Measurements from ENCODE around the gene NBAS. TPM values are rescaled to one million over a fixed set of nuclear protein-coding genes. Genes with fewer than 3 reads are reported as not detected.

The NBAS gene
- total and polyA plus RNA-seq, 8 donors: 14.5 to 96.2 (median 41.2) TPM

- no peak for TF ChIP-seq POLR2A (IDR thresholded peaks at IDR 0.05)
- TF ChIP-seq, protein P1, sequence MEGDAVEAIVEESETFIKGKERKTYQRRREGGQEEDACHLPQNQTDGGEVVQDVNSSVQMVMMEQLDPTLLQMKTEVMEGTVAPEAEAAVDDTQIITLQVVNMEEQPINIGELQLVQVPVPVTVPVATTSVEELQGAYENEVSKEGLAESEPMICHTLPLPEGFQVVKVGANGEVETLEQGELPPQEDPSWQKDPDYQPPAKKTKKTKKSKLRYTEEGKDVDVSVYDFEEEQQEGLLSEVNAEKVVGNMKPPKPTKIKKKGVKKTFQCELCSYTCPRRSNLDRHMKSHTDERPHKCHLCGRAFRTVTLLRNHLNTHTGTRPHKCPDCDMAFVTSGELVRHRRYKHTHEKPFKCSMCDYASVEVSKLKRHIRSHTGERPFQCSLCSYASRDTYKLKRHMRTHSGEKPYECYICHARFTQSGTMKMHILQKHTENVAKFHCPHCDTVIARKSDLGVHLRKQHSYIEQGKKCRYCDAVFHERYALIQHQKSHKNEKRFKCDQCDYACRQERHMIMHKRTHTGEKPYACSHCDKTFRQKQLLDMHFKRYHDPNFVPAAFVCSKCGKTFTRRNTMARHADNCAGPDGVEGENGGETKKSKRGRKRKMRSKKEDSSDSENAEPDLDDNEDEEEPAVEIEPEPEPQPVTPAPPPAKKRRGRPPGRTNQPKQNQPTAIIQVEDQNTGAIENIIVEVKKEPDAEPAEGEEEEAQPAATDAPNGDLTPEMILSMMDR (IDR thresholded peaks at IDR 0.05): no peak
- TF ChIP-seq EP300 (IDR thresholded peaks at IDR 0.05): no peak
- TF ChIP-seq POLR2AphosphoS5 (IDR thresholded peaks at IDR 0.05): no peak
- H3K9me3 ChIP-seq: no peaks in the 10 kb centered on the region
- DNase-seq: no peak
- intact Hi-C loops (cut with DNase I; ENCODE audit: low total_unique reads): no loop called here
- H3K36me3 ChIP-seq: peaks cover 0 to 49% (median 45%) of the 10 kb centered on the region in 4 donors
- no peaks in the 10 kb centered on the region for H3K27me3 ChIP-seq
- WGBS, 5 donors: 89 to 97% (median 95%) methylated on average over 6 of the region's 6 CpGs
- no peak overlapping the region for H3K4me3 ChIP-seq
- no peaks in the 10 kb centered on the region for H3K4me1 ChIP-seq
- no peak overlapping the region for H3K27ac ChIP-seq
These were observed 62.6 kb downstream of the NBAS start for GRCh38 chr2:15498554-15498953.

GRCh38 chr2:15494877-15495276, 66.3 kb downstream of the NBAS start:
- no peaks in the 10 kb centered on the region for H3K9me3 ChIP-seq
- H3K27ac ChIP-seq: no peak overlapping the region
- H3K36me3 ChIP-seq: peaks cover 0 to 50% (median 27%) of the 10 kb centered on the region in 4 donors
- no peaks in the 10 kb centered on the region for H3K4me1 ChIP-seq
- 89 to 96% (median 92%) methylated on average over 5 of the region's 5 CpGs for WGBS, 5 donors
- intact Hi-C loops (cut with DNase I; ENCODE audit: low total_unique reads): no loop called here
- no peak for DNase-seq
- no peak overlapping the region for H3K4me3 ChIP-seq
- no peak for TF ChIP-seq EP300 (IDR thresholded peaks at IDR 0.05)
- TF ChIP-seq POLR2A (IDR thresholded peaks at IDR 0.05): no peak
- TF ChIP-seq, protein P1 (IDR thresholded peaks at IDR 0.05): no peak
- no peak for TF ChIP-seq POLR2AphosphoS5 (IDR thresholded peaks at IDR 0.05)
- H3K27me3 ChIP-seq: no peaks in the 10 kb centered on the region

GRCh38 chr2:15492773-15493325, 68.3 kb downstream of the NBAS start:
- H3K9me3 ChIP-seq: no peaks in the 10 kb centered on the region
- peaks cover 0 to 54% (median 24%) of the 10 kb centered on the region in 4 donors for H3K36me3 ChIP-seq
- TF ChIP-seq EP300 (IDR thresholded peaks at IDR 0.05) (no peak), POLR2AphosphoS5 (IDR thresholded peaks at IDR 0.05) (no peak), POLR2A (IDR thresholded peaks at IDR 0.05) (no peak)
- TF ChIP-seq, protein P1 (IDR thresholded peaks at IDR 0.05): no peak
- H3K27ac ChIP-seq: no peak overlapping the region
- H3K4me1 ChIP-seq: no peaks in the 10 kb centered on the region
- intact Hi-C loops (cut with DNase I; ENCODE audit: low total_unique reads): no loop called here
- H3K27me3 ChIP-seq: no peaks in the 10 kb centered on the region
- H3K4me3 ChIP-seq: no peak overlapping the region
- DNase-seq: no peak
- WGBS, 5 donors: 89 to 96% (median 95%) methylated on average over 4 of the region's 4 CpGs

GRCh38 chr2:15486770-15487169, 74.4 kb downstream of the NBAS start:
- H3K27ac ChIP-seq: no peak overlapping the region
- intact Hi-C loops (cut with DNase I; ENCODE audit: low total_unique reads): no loop called here
- WGBS, 5 donors: 93 to 99% (median 98%) methylated on average over 2 of the region's 2 CpGs
- H3K4me1 ChIP-seq: no peaks in the 10 kb centered on the region
- TF ChIP-seq POLR2AphosphoS5 (IDR thresholded peaks at IDR 0.05) (no peak), POLR2A (IDR thresholded peaks at IDR 0.05) (no peak), EP300 (IDR thresholded peaks at IDR 0.05) (no peak)
- TF ChIP-seq, protein P1 (IDR thresholded peaks at IDR 0.05): no peak
- H3K4me3 ChIP-seq: no peak overlapping the region
- no peaks in the 10 kb centered on the region for H3K9me3 ChIP-seq
- no peak for DNase-seq
- H3K27me3 ChIP-seq: no peaks in the 10 kb centered on the region
- H3K36me3 ChIP-seq: peaks cover 8 to 76% (median 58%) of the 10 kb centered on the region in 4 donors
